ENCODE results near the gene SMYD3.

Gene SMYD3

DNA sequence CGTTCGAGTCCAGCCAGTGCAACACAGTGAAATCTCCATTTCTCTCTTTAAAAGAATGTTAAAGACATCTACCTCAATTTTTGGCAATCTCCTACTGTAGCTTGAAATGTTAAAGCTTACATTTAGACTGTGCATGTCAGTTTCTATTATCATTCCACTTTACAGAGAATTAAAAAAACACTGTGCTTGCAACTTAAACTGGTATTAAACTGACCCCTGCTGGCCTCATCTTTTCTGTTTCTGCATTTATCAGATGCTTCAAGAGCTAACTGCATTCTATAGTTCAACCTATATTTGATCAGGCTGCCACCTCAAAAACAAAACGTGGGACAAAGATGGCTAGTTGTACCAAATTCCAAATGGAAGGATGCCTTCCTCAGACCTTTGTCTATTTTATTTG lies 226.5 kb downstream of the SMYD3 start:
- DNase-seq (ENCODE audit: low read depth in 2 of 3, low spot score in 1 of 3), result no peak

DNA sequence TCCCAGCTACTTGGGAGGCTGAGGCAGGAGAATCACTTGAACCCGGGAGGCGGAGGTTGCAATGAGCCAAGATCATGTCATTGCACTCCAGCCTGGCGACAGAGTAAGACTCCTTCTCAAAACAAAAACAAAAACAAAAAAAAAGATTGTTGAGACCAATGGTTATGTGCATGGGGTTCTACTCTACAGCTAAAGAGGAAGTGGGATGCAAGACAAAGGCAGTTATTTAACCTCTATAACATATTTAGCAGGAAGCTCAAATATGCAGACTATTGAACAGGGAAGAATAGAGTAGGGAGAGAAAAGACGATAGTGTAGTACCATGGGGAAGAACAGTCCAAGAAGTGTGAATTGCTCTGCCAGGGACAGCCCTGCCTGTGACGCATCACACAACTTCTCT lies 227.7 kb downstream of the SMYD3 start:
- no peak for DNase-seq (ENCODE audit: low read depth in 2 of 3, low spot score in 1 of 3)

DNA sequence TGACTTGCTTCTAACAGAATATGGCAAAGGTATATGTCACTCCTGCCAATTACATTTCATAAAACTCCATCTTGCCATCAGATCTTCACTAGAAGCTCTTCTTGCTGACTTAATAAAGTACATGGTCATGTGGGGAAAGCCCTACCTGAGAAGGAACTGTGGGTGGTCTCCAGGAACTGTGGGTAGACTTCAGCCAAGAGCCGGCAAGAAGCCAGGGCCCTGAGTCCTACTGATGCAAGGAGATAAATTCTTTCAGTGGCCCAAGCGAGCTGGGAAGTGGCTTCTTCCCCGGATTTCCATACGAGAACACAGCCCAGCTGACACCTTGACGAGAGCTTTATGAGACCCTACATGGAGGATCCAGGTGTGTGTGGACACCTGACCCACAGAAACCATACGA lies 228.7 kb downstream of the SMYD3 start:
- no peak for DNase-seq (ENCODE audit: low read depth in 2 of 3, low spot score in 1 of 3)

DNA sequence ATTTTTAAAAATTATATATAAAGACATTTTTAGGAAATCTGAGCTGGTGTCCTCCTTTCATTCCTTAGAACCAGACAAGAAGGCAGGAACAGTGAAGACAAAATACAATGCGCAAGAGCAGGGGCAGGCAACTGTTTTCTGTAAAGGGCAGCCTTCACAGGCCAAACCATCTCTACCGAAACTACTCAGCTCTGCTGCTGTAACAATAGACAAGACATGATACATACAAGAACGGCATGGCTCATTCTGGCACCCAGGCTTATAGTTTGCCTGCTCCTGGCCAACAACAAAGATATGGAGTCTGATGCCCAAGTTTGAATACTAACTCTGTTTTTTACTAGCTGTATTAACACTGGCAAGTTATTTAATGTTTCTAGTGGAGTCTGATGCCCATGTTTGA lies 232.0 kb downstream of the SMYD3 start:
- no peak for DNase-seq (ENCODE audit: low read depth in 2 of 3, low spot score in 1 of 3)

DNA sequence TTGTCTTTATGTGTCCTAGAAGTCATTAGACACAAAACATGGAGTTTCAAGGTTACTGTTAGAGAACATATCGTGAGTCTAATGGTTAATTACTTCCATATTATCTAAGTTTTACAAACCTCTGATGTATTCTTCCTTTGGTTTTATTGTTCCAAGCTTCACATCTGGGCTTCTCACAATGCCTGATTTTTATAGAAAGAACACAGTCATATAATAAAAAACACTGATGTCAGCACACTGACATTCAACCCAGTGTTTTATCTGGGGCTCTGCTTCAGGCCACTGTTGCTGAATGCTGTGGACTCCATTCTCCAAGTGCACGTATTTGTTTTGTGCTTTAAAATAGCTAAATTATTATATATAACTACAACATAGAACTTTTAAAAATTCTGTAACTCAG lies 232.9 kb downstream of the SMYD3 start:
- no peak for DNase-seq (ENCODE audit: low read depth in 2 of 3, low spot score in 1 of 3)

DNA sequence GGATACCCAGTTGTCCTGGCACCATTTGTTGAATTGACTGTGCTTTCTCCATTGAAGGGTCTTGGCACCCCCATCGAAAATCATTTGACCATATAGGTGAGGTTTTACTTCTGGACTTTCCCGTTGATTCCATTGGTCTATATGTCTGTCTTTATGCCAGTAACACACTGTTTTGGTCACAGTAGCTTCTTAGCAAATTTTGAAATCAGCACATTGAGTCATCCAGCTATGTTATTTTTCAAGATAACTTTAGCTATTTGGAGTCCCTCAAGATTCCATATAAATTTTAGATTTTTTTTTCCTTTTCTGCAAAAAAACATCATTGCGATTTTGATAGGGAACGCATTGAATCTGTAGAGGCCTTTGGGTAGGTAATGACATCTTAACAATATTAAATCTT lies 235.6 kb downstream of the SMYD3 start:
- no peak for DNase-seq (ENCODE audit: low read depth in 2 of 3, low spot score in 1 of 3)

DNA sequence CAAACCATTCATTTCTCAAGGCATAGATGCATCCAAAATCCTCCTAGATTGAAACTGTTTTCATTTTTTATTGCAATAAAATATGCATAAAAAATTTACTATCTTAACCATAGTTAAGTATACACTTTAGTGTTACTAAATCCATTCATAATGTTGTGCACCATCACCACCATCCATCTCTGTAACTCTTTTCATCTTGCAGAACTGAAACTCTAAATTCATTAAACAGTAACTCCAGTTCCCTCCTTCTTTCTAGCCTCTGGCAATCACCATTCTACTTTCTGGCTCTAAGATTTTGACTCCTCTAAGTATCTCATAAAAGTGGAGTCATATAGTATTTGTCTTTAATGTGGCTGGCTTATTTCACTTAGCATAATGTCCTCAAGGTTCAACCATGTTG lies 236.8 kb downstream of the SMYD3 start:
- DNase-seq (ENCODE audit: low read depth in 2 of 3, low spot score in 1 of 3), result no peak

DNA sequence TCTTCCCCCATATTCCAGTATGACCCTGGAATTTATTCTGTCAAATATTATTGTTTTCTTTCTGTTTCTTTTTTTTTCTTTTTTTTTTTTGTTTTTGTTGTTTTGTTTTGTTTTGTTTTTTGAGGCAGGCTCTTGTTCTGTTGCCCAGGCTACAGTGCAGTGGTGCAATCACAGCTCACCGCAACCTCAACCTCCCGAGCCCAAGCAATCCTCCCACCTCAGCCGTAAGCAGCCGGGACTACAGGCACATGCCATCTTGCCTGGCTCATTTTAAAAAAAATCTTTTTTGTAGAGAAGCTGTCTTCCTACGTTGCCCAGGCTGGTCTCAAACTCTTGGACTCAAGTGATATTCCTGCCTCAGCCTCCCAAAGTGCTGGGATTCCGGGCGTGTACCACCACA lies 237.6 kb downstream of the SMYD3 start:
- no peak for DNase-seq (ENCODE audit: low read depth in 2 of 3, low spot score in 1 of 3)

DNA sequence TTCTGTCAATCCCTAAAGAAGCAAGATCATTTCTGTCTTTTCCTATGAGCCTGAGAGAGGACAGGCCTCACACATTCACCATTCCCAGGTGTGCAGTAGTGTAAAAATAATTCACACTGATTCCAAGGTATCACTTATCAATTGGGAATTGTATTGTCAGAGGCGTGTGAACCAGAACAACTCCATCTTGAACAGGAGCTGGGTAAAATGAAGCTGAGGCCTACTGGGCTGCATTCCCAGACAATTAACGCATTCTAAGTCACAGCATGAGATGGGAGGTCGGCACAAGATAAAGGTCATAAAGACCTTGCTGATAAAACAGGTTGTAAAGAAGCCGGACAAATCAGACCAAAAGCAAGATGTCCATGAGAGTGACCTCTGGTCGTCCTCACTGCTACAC lies 239.2 kb downstream of the SMYD3 start:
- DNase-seq (ENCODE audit: low read depth in 2 of 3, low spot score in 1 of 3), result no peak

DNA sequence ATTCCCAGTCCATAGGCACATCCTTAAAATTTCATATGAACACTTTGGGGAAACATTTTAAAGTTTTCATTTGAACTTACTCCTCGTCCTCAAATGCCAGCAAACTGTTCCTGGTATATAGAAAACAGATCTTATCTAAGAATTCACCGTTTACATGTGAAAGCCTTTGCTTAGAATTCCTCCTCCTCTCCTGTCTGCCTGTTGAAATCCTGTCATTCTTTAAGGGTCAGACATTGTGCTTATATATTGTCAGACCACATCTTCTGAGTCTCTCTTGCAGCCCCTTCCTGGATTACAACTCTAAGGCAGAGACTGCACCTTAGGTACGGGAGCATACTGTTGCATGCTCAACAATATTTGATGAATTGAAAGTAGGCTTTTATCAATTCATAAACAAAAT lies 239.7 kb downstream of the SMYD3 start:
- no peak for DNase-seq (ENCODE audit: low read depth in 2 of 3, low spot score in 1 of 3)

DNA sequence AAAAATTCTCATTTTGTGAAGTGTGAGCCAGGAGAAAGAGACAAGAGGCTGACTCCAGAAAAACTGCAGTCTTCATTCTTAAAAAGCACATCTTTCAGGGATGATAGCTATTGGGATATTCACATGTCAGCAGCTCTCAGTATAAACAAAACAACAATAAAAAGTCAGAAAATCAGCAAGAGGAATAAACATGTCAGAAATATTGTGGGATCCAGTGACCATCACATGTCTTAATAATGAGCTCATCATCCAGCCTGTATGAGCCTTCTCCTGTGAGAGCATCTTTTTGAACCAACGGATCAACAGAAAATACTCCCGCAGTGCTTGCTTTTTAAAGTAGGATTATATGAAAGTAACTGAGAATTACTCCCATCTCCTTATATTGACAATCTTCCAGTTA lies 241.6 kb downstream of the SMYD3 start:
- no peak for DNase-seq (ENCODE audit: low read depth in 2 of 3, low spot score in 1 of 3)

DNA sequence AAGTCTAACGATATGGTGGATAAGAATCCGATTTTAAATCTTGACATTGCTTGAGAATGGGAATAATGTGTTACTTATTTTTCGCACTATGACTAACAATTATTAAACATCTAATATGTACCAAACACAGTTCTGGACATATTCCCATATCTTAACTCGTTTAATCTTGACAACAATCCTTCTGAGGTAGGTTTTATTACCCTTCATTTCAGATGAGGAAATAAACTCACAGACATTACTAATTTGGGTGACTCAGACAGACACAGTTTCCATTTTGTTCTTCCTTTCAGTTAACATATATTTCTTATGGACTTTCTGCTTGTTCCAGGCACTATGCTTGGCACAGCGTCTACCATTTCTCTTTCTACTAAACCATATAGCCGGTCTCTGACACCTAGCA lies 244.8 kb downstream of the SMYD3 start:
- DNase-seq (ENCODE audit: low read depth in 2 of 3, low spot score in 1 of 3), result no peak

DNA sequence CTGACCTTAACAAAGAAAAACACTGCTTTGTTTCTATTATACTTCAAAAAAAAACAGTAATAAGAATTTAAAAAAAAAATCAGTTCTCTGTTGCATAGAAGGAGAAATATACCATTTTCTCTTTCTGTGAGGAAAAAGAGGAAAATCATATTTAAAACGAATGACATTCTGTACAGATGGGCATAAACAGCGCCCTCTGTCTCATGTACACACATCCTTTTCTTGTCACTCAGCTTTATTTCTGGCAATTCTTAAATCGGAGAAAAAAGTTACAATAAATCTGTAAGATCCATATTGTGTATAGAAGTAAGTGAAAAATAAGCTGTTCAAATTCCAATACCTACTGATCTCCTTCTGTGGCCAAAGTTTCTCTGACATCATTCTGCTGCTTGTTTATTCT lies 245.4 kb downstream of the SMYD3 start:
- no peak for DNase-seq (ENCODE audit: low read depth in 2 of 3, low spot score in 1 of 3)

DNA sequence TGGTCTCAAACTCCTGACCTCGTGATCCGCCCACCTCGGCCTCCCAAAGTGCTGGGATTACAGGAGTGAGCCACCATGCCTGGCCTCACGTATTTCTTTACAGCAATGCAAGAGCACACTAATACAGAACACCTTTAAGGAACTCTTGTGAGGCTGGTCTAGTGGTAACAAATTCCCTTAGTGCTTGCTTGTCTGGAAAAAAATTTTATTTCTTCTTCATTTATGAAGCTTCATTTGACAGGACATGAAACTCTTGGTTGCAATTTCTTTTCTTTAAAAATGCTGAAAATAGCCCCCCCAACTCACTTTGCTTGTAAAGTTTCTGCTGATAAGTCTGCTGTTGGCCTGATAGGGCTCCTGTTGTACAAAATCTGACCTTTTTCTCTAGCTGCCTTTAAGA lies 248.8 kb downstream of the SMYD3 start:
- no peak for DNase-seq (ENCODE audit: low read depth in 2 of 3, low spot score in 1 of 3)

DNA sequence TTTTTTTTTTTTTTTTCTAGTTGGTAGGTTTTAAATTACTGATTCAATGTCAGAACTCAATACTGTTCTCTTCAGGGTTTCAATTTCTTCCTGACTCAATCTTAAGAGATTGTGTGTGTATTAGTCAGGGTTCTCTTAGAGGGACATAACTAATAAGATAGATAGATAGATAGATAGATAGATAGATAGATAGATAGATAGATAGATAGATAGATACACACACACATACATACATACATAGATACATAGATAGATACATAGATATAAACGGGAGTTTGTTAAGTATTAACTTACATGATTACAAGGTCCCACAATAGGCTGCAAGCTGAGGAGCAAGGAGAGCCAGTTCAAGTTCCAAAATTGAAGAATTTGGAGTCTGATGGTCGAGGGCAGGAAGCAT lies 251.3 kb downstream of the SMYD3 start:
- DNase-seq (ENCODE audit: low read depth in 2 of 3, low spot score in 1 of 3), result no peak

DNA sequence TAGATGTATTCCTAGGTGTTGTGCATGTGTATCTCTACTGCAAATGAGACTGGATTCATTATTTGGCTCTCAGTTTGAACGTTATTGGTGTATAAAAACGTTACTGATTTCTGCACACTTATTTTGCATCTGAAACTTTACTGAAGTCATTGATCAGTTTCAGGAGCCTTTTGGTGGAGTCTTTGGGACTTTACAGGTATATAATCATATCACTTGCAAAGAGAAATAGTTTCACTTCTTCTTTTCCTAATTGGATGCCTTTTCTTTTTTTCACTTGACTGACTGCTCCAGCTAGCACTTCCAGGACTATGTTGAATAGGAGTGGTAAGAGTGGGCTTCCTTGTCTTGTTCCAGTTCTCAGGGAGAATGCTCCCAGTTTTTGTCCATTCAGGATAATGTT lies 252.2 kb downstream of the SMYD3 start:
- DNase-seq (ENCODE audit: low read depth in 2 of 3, low spot score in 1 of 3), result no peak

DNA sequence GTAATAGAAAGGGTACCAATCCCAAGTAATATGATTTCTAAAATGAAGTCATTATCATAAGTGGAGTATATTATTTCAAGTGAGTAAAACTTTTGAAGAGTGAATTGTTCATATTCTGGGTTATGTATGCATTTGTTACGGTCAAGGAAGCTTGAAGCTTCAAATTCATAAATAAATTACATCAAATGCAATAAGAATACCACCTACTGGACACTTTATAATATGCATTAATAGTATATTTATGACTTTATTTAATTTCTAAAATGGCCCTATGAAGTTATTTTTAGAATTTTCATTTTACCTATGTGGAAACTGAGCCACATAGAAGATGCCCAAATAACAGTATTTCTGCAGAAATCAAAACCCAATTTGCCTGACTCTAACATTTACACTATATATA lies 260.6 kb downstream of the SMYD3 start:
- DNase-seq (ENCODE audit: low read depth in 2 of 3, low spot score in 1 of 3), result no peak

DNA sequence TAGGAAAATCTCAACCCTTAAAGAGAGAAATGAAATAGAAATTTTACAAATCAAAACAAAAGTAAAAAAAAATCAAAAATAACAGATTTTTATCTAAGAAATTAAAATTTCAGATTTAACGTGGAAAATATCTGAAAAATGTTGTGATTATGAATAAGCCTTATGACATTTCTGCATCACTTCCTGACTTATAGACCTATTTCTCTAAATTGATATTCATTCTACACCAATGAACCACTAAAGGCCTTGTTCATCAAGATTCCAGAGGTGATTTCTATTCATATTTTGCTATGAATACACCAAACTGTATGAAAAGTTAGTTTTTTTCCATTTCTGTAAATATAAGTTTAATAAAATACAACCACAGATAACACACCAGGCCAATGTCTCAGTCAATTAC lies 261.5 kb downstream of the SMYD3 start:
- no peak for DNase-seq (ENCODE audit: low read depth in 2 of 3, low spot score in 1 of 3)

DNA sequence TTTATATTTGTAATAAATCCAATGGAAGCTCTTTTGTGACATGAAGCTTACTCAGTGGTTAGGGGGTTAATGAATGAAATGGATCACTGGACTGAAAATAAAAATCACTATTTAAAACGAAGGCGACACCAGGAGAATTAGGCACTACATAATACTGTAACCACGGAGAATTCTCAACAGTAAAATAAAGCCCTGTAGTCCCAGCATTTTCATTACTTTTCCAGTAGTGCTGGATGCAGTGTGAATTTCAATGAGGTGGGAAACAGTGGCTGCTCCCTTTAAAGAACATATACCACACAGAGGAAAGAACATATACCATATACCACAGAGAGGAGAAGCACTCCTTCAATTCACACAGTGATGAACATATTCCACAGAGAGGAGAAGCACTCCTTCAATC lies 275.0 kb downstream of the SMYD3 start:
- DNase-seq (ENCODE audit: low read depth in 2 of 3, low spot score in 1 of 3), result no peak

DNA sequence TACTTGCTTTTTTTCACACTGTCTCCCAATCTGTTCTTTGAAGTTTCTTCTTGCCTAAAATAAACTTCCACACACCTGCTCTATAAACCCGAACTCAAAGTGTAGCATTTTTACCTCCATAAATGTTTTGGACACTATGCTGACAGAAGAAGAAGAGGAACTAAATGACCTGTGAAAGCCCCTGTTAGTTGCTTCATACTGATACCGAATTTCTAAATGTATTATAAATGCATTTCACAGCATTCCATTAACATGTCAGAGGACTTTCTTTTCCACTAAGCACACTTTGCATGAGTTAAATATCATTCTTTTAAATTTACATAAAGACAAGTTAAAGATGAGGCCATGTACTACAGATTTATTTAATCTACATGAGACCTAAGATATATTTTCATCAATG lies 281.0 kb downstream of the SMYD3 start:
- DNase-seq (ENCODE audit: low read depth in 2 of 3, low spot score in 1 of 3), result no peak

DNA sequence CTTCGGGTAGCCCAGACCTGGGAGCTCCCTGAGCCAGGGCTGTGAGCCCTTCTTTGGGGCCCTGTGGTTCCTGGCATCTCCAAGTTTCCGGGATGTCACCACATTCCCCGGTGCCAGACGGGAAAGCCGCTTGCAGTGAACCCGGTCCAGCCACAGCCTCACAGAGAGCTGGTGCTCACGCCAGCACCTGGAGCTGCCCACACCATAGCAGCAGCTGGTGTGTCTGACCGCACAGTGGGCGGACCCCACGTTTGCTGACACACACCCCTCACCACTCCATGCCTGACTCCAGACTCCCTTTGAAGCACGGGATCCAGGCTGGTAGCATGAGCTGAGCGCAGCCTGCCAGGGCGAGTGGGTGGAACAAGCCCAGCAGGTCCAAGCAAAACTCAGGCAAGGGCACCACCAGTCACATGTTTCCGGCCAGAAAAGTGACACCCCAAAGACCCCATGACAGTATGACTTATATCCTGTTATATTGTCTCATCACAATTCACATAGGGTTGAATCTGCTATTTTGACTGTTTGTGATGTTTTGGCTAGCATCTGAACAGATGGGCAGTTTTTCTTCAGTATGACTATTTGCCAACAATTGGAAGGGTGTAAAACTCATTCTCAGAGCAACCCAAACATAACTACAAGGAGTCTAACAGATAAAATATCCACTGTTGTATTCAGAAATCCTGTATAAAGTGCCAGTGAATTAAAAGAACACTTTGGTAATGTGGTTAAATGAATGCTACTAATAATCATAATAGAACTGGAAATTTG lies 285.4 kb downstream of the SMYD3 start:
- DNase-seq (ENCODE audit: low read depth in 2 of 3, low spot score in 1 of 3), result no peak

DNA sequence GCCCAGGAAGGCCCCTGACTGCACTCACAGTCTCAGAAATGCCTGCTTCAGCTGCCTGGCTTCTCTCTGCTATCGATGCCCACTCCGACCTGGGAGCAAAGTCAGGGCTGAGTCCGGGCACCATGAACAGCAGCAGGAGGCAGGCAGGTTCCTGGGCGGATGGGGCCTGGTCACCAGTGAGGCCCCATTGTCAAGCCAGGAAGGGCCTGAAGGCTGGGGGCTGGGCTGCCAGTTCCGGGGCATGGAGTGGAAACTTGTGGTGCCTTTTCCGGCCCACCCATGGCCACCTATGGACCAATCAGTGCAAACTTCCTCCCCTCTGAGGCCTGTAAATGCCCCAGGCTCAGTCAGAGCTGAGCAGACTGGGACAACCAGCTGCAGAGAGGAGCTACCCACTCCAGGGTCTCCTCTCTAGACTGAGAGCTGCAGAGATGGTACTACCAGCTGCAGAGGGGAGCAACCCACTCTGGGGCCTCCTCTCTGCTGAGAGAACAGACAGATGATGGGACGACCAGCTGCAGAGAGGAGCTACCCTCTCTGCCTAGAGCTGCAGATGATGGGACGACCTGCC lies 286.5 kb downstream of the SMYD3 start:
- DNase-seq (ENCODE audit: low read depth in 2 of 3, low spot score in 1 of 3), result no peak

DNA sequence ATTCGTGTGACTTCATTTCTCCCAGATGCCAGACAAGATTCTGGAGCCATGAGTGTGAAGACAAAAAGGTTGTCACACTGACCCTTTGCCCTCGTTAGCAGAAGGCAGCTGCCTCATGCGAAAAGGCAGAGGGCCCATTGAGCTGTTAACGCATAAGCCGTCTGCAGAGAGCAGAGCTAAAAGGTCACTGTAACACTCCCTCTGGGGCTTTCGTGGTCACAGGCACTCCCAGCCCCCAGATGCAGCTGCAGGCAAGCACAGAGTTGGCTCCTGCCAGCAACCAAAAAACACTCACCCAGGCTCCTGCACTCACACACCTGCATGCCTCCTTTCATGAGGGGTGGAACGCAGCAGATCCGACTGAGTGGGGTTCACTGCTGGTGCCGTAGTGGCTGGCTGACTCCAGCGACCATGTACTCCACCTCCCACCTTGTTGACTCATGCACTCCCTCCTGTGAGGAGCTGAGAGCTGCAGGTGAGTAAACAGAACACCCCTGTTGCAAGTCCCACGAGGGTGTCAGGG lies 287.5 kb downstream of the SMYD3 start:
- no peak for DNase-seq (ENCODE audit: low read depth in 2 of 3, low spot score in 1 of 3)
